ENCODE results near the gene TMEM14B. TPM values are rescaled to one million over a fixed set of nuclear protein-coding genes. Genes with fewer than 3 reads are reported as not detected.

TMEM14B gene
- total RNA-seq, 3 donors from 2014 or later, result 48.9 to 61.2 (median 60.8) TPM

GRCh38 chr6:10756085-10756484, 8.5 kb downstream of the TMEM14B start:
- no peaks in the 10 kb centered on the region for H3K9me3 ChIP-seq
- ATAC-seq (no peak), DNase-seq (no peak)
- intact Hi-C loops (cut with DNase I, micrococcal nuclease), result no loop called here
- no peaks in the 10 kb centered on the region for H3K36me3 ChIP-seq (ENCODE audit: low read depth)
- no peaks in the 10 kb centered on the region for H3K4me1 ChIP-seq (ENCODE audit: low read depth)
- H3K4me3 ChIP-seq, result no peak overlapping the region
- no peak for TF ChIP-seq CTCF (IDR thresholded peaks at IDR 0.05)

GRCh38 chr6:10759312-10759839, 11.8 kb downstream of the TMEM14B start:
- no peaks in the 10 kb centered on the region for H3K36me3 ChIP-seq (ENCODE audit: low read depth)
- TF ChIP-seq CTCF (IDR thresholded peaks at IDR 0.05), result no peak
- intact Hi-C loops (cut with DNase I, micrococcal nuclease), result no loop called here
- DNase-seq (no peak), ATAC-seq (peak; percentile 59)
- H3K4me1 ChIP-seq (ENCODE audit: low read depth), result no peaks in the 10 kb centered on the region
- H3K4me3 ChIP-seq, result no peak overlapping the region
- H3K9me3 ChIP-seq, result no peaks in the 10 kb centered on the region

GRCh38 chr6:10759884-10760329, 12.3 kb downstream of the TMEM14B start:
- TF ChIP-seq CTCF (IDR thresholded peaks at IDR 0.05), result no peak
- DNase-seq (no peak), ATAC-seq (no peak)
- Histone ChIP-seq H3K9me3 (no peaks in the 10 kb centered on the region), H3K4me1 (ENCODE audit: low read depth) (no peaks in the 10 kb centered on the region), H3K36me3 (ENCODE audit: low read depth) (no peaks in the 10 kb centered on the region), H3K4me3 (no peak overlapping the region)
- intact Hi-C loops (cut with DNase I, micrococcal nuclease), result no loop called here

GRCh38 chr6:10763006-10763405, 15.4 kb downstream of the TMEM14B start:
- intact Hi-C loops (cut with DNase I, micrococcal nuclease), result no loop called here
- ATAC-seq (no peak), DNase-seq (no peak)
- H3K4me1 ChIP-seq (ENCODE audit: low read depth), result no peaks in the 10 kb centered on the region
- H3K9me3 ChIP-seq, result no peaks in the 10 kb centered on the region
- no peak overlapping the region for H3K4me3 ChIP-seq
- no peak for TF ChIP-seq CTCF (IDR thresholded peaks at IDR 0.05)
- no peaks in the 10 kb centered on the region for H3K36me3 ChIP-seq (ENCODE audit: low read depth)

- intact Hi-C loops (cut with DNase I, micrococcal nuclease), result no loop called here
- H3K36me3 ChIP-seq (ENCODE audit: low read depth), result no peaks in the 10 kb centered on the region
These were observed 21.8 kb downstream of the TMEM14B start for GRCh38 chr6:10769419-10769818.

More at GRCh38 chr6:10769419-10769818, 21.8 kb downstream of the TMEM14B start:
- Histone ChIP-seq H3K9me3 (no peaks in the 10 kb centered on the region), H3K4me3 (no peak overlapping the region), H3K4me1 (ENCODE audit: low read depth) (no peaks in the 10 kb centered on the region)
- no peak for DNase-seq
- no peak for ATAC-seq
- no peak for TF ChIP-seq CTCF (IDR thresholded peaks at IDR 0.05)

Measured in mucosa of descending colon (tissue), 3 donors.